DOHH2 (cell line): ENCODE results near the gene KIF20B.

Experiments used
- H3F3A ChIP-seq: fragments of 200-600 bp; sonication (generic), shearing (Covaris generic); 2 replicates; pipeline ENCODE4 v1.6.0; 2016; ENCODE audit warnings: antibody characterized with exemption, mild to moderate bottlenecking; ENCODE audit not compliant: control insufficient read depth, insufficient read depth
- H3K27ac ChIP-seq: fragments of 200-600 bp; sonication (generic); 2 replicates; pipeline ENCODE4 v1.5.1; 2014; ENCODE audit warnings: low read depth, mild to moderate bottlenecking, low read length, moderate library complexity
- H3K27me3 ChIP-seq: fragments of 200-600 bp; sonication (generic); 2 replicates; pipeline ENCODE4 v1.6.1; 2014; ENCODE audit warnings: mild to moderate bottlenecking, low read length, mixed read lengths; ENCODE audit not compliant: control insufficient read depth
- H3K36me3 ChIP-seq: fragments of 200-600 bp; sonication (generic); 2 replicates; pipeline ENCODE4 v1.6.1; 2014; ENCODE audit warnings: mild to moderate bottlenecking, low read length, moderate library complexity, mixed read lengths; ENCODE audit not compliant: control insufficient read depth
- H3K4me1 ChIP-seq: fragments of 200-600 bp; sonication (generic); 2 replicates; pipeline ENCODE4 v1.6.1; 2014; ENCODE audit warnings: mild to moderate bottlenecking, low read length, mixed read lengths; ENCODE audit not compliant: control insufficient read depth
- H3K4me2 ChIP-seq: fragments of 200-600 bp; sonication (generic); 2 replicates; pipeline ENCODE4 v1.6.0; 2014; ENCODE audit warnings: mild to moderate bottlenecking, low read length, moderate library complexity
- H3K4me3 ChIP-seq: fragments of 200-600 bp; sonication (generic); 2 replicates; pipeline ENCODE4 v1.5.1; 2014; ENCODE audit warnings: mild to moderate bottlenecking, low read length, mixed read lengths
- H3K79me2 ChIP-seq: fragments of 200-600 bp; sonication (generic); 2 replicates; pipeline ENCODE4 v1.6.1; 2014; ENCODE audit warnings: mild to moderate bottlenecking, low read length, mixed read lengths; ENCODE audit not compliant: control insufficient read depth
- H3K9me2 ChIP-seq: fragments of 200-600 bp; sonication (generic); replicated peaks from 2 replicates; pipeline ENCODE4 v1.6.1; 2014; ENCODE audit warnings: mild to moderate bottlenecking, low read length, mixed read lengths; ENCODE audit not compliant: control insufficient read depth
- H3K9me3 ChIP-seq: fragments of 200-600 bp; sonication (generic); 2 replicates; pipeline ENCODE4 v1.6.1; 2014; ENCODE audit warnings: antibody characterized with exemption, low read length, mixed read lengths; ENCODE audit not compliant: control insufficient read depth, insufficient read depth
- H4K20me1 ChIP-seq: fragments of 200-600 bp; sonication (generic); 2 replicates; pipeline ENCODE4 v1.6.0; 2014; ENCODE audit warnings: low read depth, mild to moderate bottlenecking, antibody characterized with exemption, low read length, moderate library complexity; ENCODE audit not compliant: control insufficient read depth, insufficient read depth
- EZH2phosphoT487 ChIP-seq: fragments of 200-600 bp; sonication (generic); IDR thresholded peaks from 2 replicates; pipeline ENCODE4 v1.6.1; 2017; ENCODE audit warnings: borderline replicate concordance, mild to moderate bottlenecking, antibody characterized with exemption, low read length, moderate library complexity, mixed read lengths
- TF ChIP-seq, protein P1 (sequence below): fragments of 200-600 bp; sonication (generic); IDR thresholded peaks from one replicate; pipeline ENCODE4 v1.5.1; 2014; ENCODE audit warnings: antibody characterized with exemption, mild to moderate bottlenecking, low read depth, low read length; ENCODE audit not compliant: poor library complexity, severe bottlenecking

The KIF20B gene

DNA sequence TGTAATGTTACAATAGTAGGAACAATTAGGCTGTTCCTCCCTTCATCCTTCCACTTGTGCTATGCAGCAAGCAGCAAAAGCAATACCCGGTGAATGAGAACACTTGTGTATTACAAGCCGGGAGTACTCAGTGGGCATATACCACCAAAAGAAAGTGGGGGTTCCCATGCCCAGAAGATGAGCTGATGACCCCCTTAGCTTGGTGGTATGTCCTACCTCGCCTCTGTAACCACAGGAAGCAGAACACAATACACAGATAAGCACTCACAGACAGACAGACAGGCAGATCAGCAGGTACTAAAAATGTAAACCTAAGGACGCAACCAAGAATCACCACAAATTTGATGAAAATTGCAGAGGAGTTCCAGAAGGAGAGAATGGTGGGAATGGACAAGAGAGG lies 15.5 kb upstream of the KIF20B start:
- peaks cover 14% of the 10 kb centered on the region for H3K4me1 ChIP-seq
- no peaks in the 10 kb centered on the region for H3K36me3 ChIP-seq
- no peak overlapping the region for H3K4me2 ChIP-seq
- H3K9me3 ChIP-seq: no peaks in the 10 kb centered on the region
- no peak overlapping the region for H3K27ac ChIP-seq
- no peak overlapping the region for H3K4me3 ChIP-seq
- TF ChIP-seq EZH2phosphoT487: no peak
- TF ChIP-seq, protein P1, sequence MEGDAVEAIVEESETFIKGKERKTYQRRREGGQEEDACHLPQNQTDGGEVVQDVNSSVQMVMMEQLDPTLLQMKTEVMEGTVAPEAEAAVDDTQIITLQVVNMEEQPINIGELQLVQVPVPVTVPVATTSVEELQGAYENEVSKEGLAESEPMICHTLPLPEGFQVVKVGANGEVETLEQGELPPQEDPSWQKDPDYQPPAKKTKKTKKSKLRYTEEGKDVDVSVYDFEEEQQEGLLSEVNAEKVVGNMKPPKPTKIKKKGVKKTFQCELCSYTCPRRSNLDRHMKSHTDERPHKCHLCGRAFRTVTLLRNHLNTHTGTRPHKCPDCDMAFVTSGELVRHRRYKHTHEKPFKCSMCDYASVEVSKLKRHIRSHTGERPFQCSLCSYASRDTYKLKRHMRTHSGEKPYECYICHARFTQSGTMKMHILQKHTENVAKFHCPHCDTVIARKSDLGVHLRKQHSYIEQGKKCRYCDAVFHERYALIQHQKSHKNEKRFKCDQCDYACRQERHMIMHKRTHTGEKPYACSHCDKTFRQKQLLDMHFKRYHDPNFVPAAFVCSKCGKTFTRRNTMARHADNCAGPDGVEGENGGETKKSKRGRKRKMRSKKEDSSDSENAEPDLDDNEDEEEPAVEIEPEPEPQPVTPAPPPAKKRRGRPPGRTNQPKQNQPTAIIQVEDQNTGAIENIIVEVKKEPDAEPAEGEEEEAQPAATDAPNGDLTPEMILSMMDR: no peak
- H3K27me3 ChIP-seq: no peaks in the 10 kb centered on the region
- no peaks in the 10 kb centered on the region for H3K79me2 ChIP-seq
- H3K9me2 ChIP-seq: no peaks in the 10 kb centered on the region
- no peaks in the 10 kb centered on the region for H4K20me1 ChIP-seq
- no peaks in the 10 kb centered on the region for H3F3A ChIP-seq

DNA sequence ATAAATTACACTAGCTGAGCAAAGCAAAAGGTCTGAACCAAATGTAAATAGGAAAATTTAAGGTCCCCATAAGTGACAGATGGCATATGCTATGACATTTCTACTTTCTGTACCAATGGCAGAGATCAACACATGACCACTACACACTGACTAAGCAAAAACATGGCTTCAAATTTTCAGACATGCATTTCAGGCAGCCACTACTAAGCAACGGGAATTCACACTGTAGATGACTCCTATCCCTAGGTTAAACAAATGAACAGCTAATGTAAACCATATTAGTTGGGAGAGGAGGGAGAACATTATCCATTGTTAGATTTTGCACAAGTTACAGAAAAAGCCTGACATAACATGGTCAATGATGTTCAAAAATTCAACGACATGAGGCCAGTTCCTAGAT lies 11.4 kb upstream of the KIF20B start:
- Histone ChIP-seq H3K27me3 (no peaks in the 10 kb centered on the region), H3K9me2 (no peaks in the 10 kb centered on the region), H3K9me3 (no peaks in the 10 kb centered on the region), H3K36me3 (peaks cover 4% of the 10 kb centered on the region; the same call in 1 of the 2 replicates), H3F3A (no peaks in the 10 kb centered on the region), H4K20me1 (no peaks in the 10 kb centered on the region), H3K79me2 (no peaks in the 10 kb centered on the region), H3K4me1 (peaks cover 14% of the 10 kb centered on the region), H3K4me3 (no peak overlapping the region), H3K27ac (no peak overlapping the region), H3K4me2 (no peak overlapping the region)
- TF ChIP-seq, protein P1: no peak
- no peak for TF ChIP-seq EZH2phosphoT487

DNA sequence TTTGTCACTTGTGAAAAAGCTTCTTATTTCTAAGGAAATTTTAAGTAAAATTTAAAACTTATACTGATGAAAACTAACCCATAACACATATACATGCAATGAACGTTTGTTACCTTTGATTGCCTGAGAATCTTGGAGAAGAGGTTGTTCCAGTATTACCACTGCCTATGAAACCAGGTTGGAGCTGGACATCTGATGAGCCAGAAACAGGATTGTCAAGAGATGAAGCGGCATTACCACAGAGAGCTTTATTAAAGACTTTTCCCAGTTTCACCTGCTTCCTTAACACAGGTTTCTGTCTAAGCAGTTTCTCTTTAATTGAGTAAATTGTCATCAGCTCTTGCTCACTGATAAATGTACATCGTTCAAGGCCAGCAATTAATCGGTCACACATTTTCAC lies 9.0 kb upstream of the KIF20B start:
- H3K9me2 ChIP-seq: no peaks in the 10 kb centered on the region
- no peaks in the 10 kb centered on the region for H3K27me3 ChIP-seq
- H3K79me2 ChIP-seq: no peaks in the 10 kb centered on the region
- H4K20me1 ChIP-seq: no peaks in the 10 kb centered on the region
- H3K9me3 ChIP-seq: no peaks in the 10 kb centered on the region
- H3K27ac ChIP-seq: no peak overlapping the region
- H3K4me1 ChIP-seq: peaks cover 7% of the 10 kb centered on the region
- H3K4me3 ChIP-seq: no peak overlapping the region
- H3K36me3 ChIP-seq: peaks cover 4% of the 10 kb centered on the region; the same call in 1 of the 2 replicates
- TF ChIP-seq EZH2phosphoT487: no peak
- TF ChIP-seq, protein P1: no peak
- no peak overlapping the region for H3K4me2 ChIP-seq
- H3F3A ChIP-seq: no peaks in the 10 kb centered on the region

DNA sequence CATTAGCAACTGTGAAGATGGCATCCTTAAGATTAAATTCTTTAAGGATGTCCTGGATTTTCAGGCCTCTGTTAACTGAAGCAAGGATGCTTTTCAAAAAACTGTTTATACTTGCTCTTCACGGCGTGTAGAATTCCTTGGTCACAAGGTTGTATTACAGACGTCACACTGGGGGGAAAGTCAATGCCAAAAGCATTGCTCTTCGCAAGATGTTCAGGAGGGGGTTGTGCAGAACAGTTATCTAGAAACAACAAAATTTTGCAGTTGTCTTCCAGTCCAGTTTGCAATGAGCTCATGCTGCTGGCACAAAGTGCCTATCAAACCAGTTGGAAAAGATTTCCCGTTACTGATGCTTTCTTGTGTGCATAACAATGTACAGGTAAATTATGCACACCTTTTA lies 8.2 kb upstream of the KIF20B start:
- Histone ChIP-seq H3K36me3 (peaks cover 4% of the 10 kb centered on the region), H3K79me2 (no peaks in the 10 kb centered on the region), H3K4me1 (no peaks in the 10 kb centered on the region), H3K4me3 (no peak overlapping the region), H3K27me3 (no peaks in the 10 kb centered on the region), H3K27ac (no peak overlapping the region), H3K9me2 (no peaks in the 10 kb centered on the region), H3K4me2 (no peak overlapping the region), H4K20me1 (no peaks in the 10 kb centered on the region), H3K9me3 (no peaks in the 10 kb centered on the region), H3F3A (no peaks in the 10 kb centered on the region)
- TF ChIP-seq EZH2phosphoT487: no peak
- TF ChIP-seq, protein P1: no peak
